Gastrocnemius medialis (tissue), 4 donors: ENCODE measurements around the gene BIVM. TPM values are rescaled to one million over a fixed set of nuclear protein-coding genes. Genes with fewer than 3 reads are reported as not detected.

Experiments
- ATAC-seq, 2 donors: fragments of 150-250 bp; one replicate each; pipeline ENCODE4 v1.9.1; 2016
- DNase-seq, 2 donors: peaks; one replicate each; pipeline ENCODE4 v3.0.0-alpha.2; 2019
- H3K27ac ChIP-seq, 4 donors: fragments of 200-600 bp; sonication (generic); 1 replicate in 1 of 4; 2 replicates in 3 of 4; pipeline ENCODE4 v1.5.1; 2016 to 2018; ENCODE audit warnings: mild to moderate bottlenecking in 2 of 4, moderate library complexity in 1 of 4
- H3K27me3 ChIP-seq, 3 donors: fragments of 200-600 bp; sonication (generic) in 2 of 3; 1 replicate in 1 of 3; 2 replicates in 2 of 3; pipeline versions ENCODE4 v1.5.1 to v1.6.0; 2016 to 2019; ENCODE audit warnings: mild to moderate bottlenecking in 1 of 3, moderate library complexity in 1 of 3
- H3K36me3 ChIP-seq, 2 donors: fragments of 200-600 bp; sonication (generic) in 1 of 2; one replicate each; pipeline ENCODE4 v1.5.1; 2017 to 2018
- H3K4me1 ChIP-seq, 2 donors: fragments of 200-600 bp; sonication (generic) in 1 of 2; one replicate each; pipeline ENCODE4 v1.5.1; 2016 to 2017; ENCODE audit warnings: mild to moderate bottlenecking in 2 of 2
- H3K4me3 ChIP-seq, 4 donors: fragments of 200-600 bp; sonication (generic) in 3 of 4; 1 replicate in 1 of 4; 2 replicates in 3 of 4; pipeline ENCODE4 v1.5.1; 2016 to 2019; ENCODE audit warnings: mild to moderate bottlenecking in 2 of 4
- H3K9me3 ChIP-seq, 3 donors: fragments of 200-600 bp; sonication (generic) in 2 of 3; 1 replicate in 1 of 3; 2 replicates in 2 of 3; pipeline ENCODE4 v1.5.1; 2016 to 2019
- CTCF ChIP-seq, 5 experiments: fragments of 450-650 bp in 3 of 5; fragments of 200-600 bp in 2 of 5; sonication (generic) in 2 of 5; IDR thresholded peaks in 4 of 5; conservative IDR thresholded peaks in 1 of 5; 1 replicate in 4 of 5; 2 replicates in 1 of 5; pipeline ENCODE4 v1.5.1; 2016 to 2019; ENCODE audit warnings: antibody characterized with exemption in 5 of 5, mild to moderate bottlenecking in 3 of 5, moderate library complexity in 3 of 5
- POLR2A ChIP-seq, 2 donors: fragments of 450-650 bp; IDR thresholded peaks; one replicate each; pipeline ENCODE4 v1.6.1; 2017; ENCODE audit warnings: antibody characterized with exemption in 2 of 2, mild to moderate bottlenecking in 2 of 2, moderate library complexity in 2 of 2
- in situ Hi-C, 4 donors: fragments of 200-750 bp; cut with MboI; loops; one replicate each; pipeline versions ENCODE4 v1.15.0 to v1.8.0; 2017; ENCODE audit warnings: low sequenced_read_pairs in 4 of 4
- intact Hi-C: fragments of 100-400 bp; cut with DNase I; formaldehyde crosslinking; loops from one replicate; pipeline ENCODE4 v1.15.1; 2023; ENCODE audit warnings: low total_unique reads
- total RNA-seq, 4 donors: library from RNA; depleted of rRNA; stranded (reverse); fragments of >200 nt; gene quantifications; one replicate each; pipeline versions ENCODE4 v1.1.0 to v1.2.3, GENCODE V29; 2016

The BIVM gene
- total RNA-seq, 4 donors from 2014 or later, result 14.2 to 25.1 (median 21.1) TPM

DNA sequence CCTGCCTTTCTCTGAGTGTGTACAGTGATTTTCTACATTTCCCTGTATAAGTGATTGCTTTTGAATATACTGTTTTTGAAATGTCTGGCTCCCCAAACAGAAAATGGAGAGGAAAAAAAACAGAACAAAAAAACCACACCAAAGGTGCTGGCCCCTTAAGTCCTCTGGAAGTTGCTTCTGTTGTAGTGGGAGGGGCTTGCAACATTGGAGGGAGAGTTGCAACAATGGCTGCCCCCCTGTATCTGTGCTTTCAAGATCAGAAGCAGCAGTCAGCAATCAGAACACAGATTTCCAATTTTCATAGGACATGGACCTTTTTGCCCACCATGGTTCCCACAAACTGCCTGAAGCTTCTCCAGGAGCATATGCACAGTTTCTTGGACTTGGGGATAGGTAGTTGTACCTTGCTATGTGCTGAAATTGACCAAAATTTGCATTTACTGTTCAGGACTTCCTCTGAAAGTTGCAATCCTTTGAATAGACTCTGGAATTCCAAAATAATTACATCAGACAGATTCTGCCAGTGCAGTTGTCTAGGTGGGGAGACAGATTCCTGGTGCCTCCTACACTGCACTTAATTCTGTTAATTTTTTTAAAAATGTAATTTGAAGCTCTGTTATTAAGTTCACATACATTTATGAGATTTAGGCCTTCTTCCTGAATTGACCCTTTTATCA is 13.8 kb downstream of the BIVM start:
- ATAC-seq (no peak), DNase-seq (no peak)
- Histone ChIP-seq H3K9me3 (no peaks in the 10 kb centered on the region), H3K27ac (no peak overlapping the region), H3K4me1 (peaks cover 0 to 14% of the 10 kb centered on the region in 2 donors), H3K36me3 (peaks cover 0 to 25% of the 10 kb centered on the region in 2 donors), H3K4me3 (no peak overlapping the region), H3K27me3 (no peaks in the 10 kb centered on the region)
- in situ Hi-C loops (no loop called here), intact Hi-C loops (no loop called here)
- TF ChIP-seq POLR2A (IDR thresholded peaks at IDR 0.05), result no peak
- no peak for TF ChIP-seq CTCF (IDR thresholded peaks at IDR 0.05 in 4 of 5, conservative IDR thresholded peaks at IDR 0.05 in 1 of 5)

DNA sequence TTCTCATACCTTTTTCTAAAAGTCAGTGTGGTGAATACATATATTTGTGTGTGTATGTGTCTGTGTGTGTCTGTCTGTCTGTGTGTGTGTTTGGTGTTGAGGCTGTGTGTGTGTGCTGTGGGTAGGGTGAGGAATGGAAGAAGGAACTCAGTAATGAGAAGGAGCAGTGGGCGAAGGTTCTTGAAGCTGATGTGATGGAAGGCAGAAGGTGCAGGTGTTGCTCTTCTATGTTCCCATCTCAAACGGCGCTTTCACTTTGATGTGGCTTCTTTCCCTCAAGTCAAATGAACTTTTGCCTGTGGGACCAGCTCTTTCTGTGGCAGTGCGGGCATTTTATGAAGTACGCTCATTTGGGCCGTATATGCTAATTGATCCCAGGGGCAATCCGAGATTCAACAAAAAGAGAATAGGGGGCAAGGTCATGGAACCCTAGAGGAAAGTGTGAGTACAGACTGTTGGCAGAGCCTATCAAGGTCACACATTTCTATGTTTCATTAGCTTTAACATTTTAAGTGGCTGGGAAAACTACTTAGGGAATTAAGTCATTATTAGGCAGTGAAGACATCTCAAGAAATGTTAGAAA is 15.2 kb downstream of the BIVM start:
- Histone ChIP-seq H3K27me3 (no peaks in the 10 kb centered on the region), H3K4me3 (no peak overlapping the region), H3K4me1 (peaks cover 0 to 14% of the 10 kb centered on the region in 2 donors), H3K27ac (no peak overlapping the region), H3K36me3 (peaks cover 0 to 30% of the 10 kb centered on the region in 2 donors), H3K9me3 (no peaks in the 10 kb centered on the region)
- intact Hi-C loops, result no loop called here
- DNase-seq (no peak), ATAC-seq (no peak)
- no peak for TF ChIP-seq POLR2A (IDR thresholded peaks at IDR 0.05)
- no peak for TF ChIP-seq CTCF (IDR thresholded peaks at IDR 0.05 in 4 of 5, conservative IDR thresholded peaks at IDR 0.05 in 1 of 5)
- in situ Hi-C loops, result no loop called here

GRCh38 chr13:102814793-102815192 is 15.9 kb downstream of the BIVM start:
- in situ Hi-C loops (no loop called here), intact Hi-C loops (no loop called here)
- Histone ChIP-seq H3K27ac (no peak overlapping the region), H3K9me3 (no peaks in the 10 kb centered on the region), H3K36me3 (peaks cover 0 to 32% of the 10 kb centered on the region in 2 donors), H3K4me1 (peaks cover 0 to 14% of the 10 kb centered on the region in 2 donors), H3K27me3 (no peaks in the 10 kb centered on the region), H3K4me3 (no peak overlapping the region)
- no peak for TF ChIP-seq POLR2A (IDR thresholded peaks at IDR 0.05)
- no peak for TF ChIP-seq CTCF (IDR thresholded peaks at IDR 0.05 in 4 of 5, conservative IDR thresholded peaks at IDR 0.05 in 1 of 5)
- DNase-seq (no peak), ATAC-seq (no peak)

GRCh38 chr13:102815788-102816187 is 16.9 kb downstream of the BIVM start:
- no peak for DNase-seq
- in situ Hi-C loops (no loop called here), intact Hi-C loops (no loop called here)
- Histone ChIP-seq H3K9me3 (no peaks in the 10 kb centered on the region), H3K4me3 (no peak overlapping the region), H3K36me3 (peaks cover 0 to 25% of the 10 kb centered on the region in 2 donors), H3K27ac (no peak overlapping the region), H3K4me1 (peaks cover 0 to 14% of the 10 kb centered on the region in 2 donors), H3K27me3 (no peaks in the 10 kb centered on the region)
- no peak for ATAC-seq
- TF ChIP-seq CTCF (IDR thresholded peaks at IDR 0.05 in 4 of 5, conservative IDR thresholded peaks at IDR 0.05 in 1 of 5), result no peak
- no peak for TF ChIP-seq POLR2A (IDR thresholded peaks at IDR 0.05)
